Smooth muscle cell of the coronary artery (primary cell): Measurements from ENCODE around the gene KIAA0232. TPM values are rescaled to one million over a fixed set of nuclear protein-coding genes. Genes with fewer than 3 reads are reported as not detected.

ENCODE experiments used
- total RNA-seq: library from RNA; depleted of rRNA; stranded (reverse); fragments of >200 nt; gene quantifications from 2 replicates; pipeline ENCODE4 v1.2.3, GENCODE V29; 2014; ENCODE audit warnings: low replicate concordance

Gene KIAA0232
- 8.0 and 14.8 TPM in 2 replicates for total RNA-seq

GRCh38 chr4:6782147-6782845, at the start of gene KIAA0232:
Gene KIAA0232, plus strand, starts transcription at chr4:6782727. Its CDS starts 41,727 bp downstream, at chr4:6824454.

GRCh38 chr4:6909113-6909969, 126.8 kb downstream of the KIAA0232 start, which contains the start of gene TBC1D14:
Gene TBC1D14, plus strand, starts transcription at chr4:6909826. Its CDS starts 13,564 bp downstream, at chr4:6923390.

Other genes with a start within 250 kb of the KIAA0232 start
- gene MAN2B2, start 207.5 kb upstream of the KIAA0232 start, total RNA-seq = 12.0 and 13.8 TPM in 2 replicates
- gene MRFAP1, start 142.0 kb upstream of the KIAA0232 start, total RNA-seq = 178 and 228 TPM in 2 replicates
- not detected in 2 replicates for gene S100P, start 88.8 kb upstream of the KIAA0232 start, total RNA-seq
- gene MRFAP1L1, start 72.9 kb upstream of the KIAA0232 start, total RNA-seq = 53.0 and 60.1 TPM in 2 replicates
- gene BLOC1S4, start 66.6 kb upstream of the KIAA0232 start, total RNA-seq = 16.1 and 17.5 TPM in 2 replicates
- gene TBC1D14, start 127.1 kb downstream of the KIAA0232 start, total RNA-seq = 29.2 and 29.4 TPM in 2 replicates